H1 (cell line): ENCODE data around the gene RIN3. TPM values are rescaled to one million over a fixed set of nuclear protein-coding genes. Genes with fewer than 3 reads are reported as not detected.

Experiments used
- BCL11A ChIP-seq, 2 experiments: IDR thresholded peaks; one replicate each; pipeline ENCODE4 v1.6.1; 2011; ENCODE audit warnings: low read depth in 2 of 2, low read length in 2 of 2, mild to moderate bottlenecking in 2 of 2
- BRCA1 ChIP-seq: IDR thresholded peaks from 2 replicates; pipeline ENCODE4 v1.6.1; 2012; ENCODE audit warnings: low read depth, low read length, improper control_type of control experiment
- JUN ChIP-seq: IDR thresholded peaks from 2 replicates; pipeline ENCODE4 v1.6.1; 2011; ENCODE audit warnings: low read depth, mild to moderate bottlenecking, improper control_type of control experiment, low read length
- KDM1A ChIP-seq: fragments of 200-600, 300-600 bp; sonication (generic); IDR thresholded peaks from 2 replicates; pipeline ENCODE4 v1.7.1; 2016; ENCODE audit warnings: mild to moderate bottlenecking, low read length, borderline replicate concordance
- POU5F1 ChIP-seq: IDR thresholded peaks from 2 replicates; pipeline ENCODE4 v1.6.1; 2011; ENCODE audit warnings: low read depth, mild to moderate bottlenecking, low read length, moderate library complexity
- YY1 ChIP-seq: IDR thresholded peaks from 2 replicates; pipeline ENCODE4 v1.6.1; 2011; ENCODE audit warnings: low read depth, mild to moderate bottlenecking, low read length
- polyA plus RNA-seq, 7 experiments: library from polyadenylated mRNA; depleted of rRNA in 3 of 7; stranded (reverse) in 5 of 7; unstranded in 2 of 7; fragments of >200 nt in 5 of 7; fragments of 200-250 nt in 2 of 7; gene quantifications; 1 replicate in 5 of 7; 2 replicates in 1 of 7; 4 replicates in 1 of 7; pipeline versions ENCODE4 v1.2.1 to v1.2.3, GENCODE V29; 2011 to 2013; ENCODE audit warnings: missing spikeins in 2 of 7, mixed read lengths in 2 of 7
- total RNA-seq: library from RNA; stranded (reverse); fragmentation: NEBNext Ultra II Directional; extraction: Animal tissue kit (Norgen Biotek cat#: 25700); gene quantifications from 2 replicates; pipeline ENCODE4 v1.2.1, GENCODE V29; 2021
- TF ChIP-seq, protein P1 (sequence below): fragments of 300-600 bp; sonication (generic); IDR thresholded peaks from 2 replicates; pipeline ENCODE4 v1.7.1; 2012; ENCODE audit warnings: low read length, moderate library complexity, mild to moderate bottlenecking, inconsistent platforms; ENCODE audit not compliant: insufficient replicate concordance
- TF ChIP-seq, protein P2 (sequence below): IDR thresholded peaks from 2 replicates; pipeline ENCODE4 v1.6.1; 2012; ENCODE audit warnings: low read length, inconsistent platforms

RIN3 gene
- total and polyA plus RNA-seq, 2 of the 8 experiments (the other 6 are each of a cell fraction or from before 2014, with no cell fraction given) = 0.59 to 1.5 TPM

DNA sequence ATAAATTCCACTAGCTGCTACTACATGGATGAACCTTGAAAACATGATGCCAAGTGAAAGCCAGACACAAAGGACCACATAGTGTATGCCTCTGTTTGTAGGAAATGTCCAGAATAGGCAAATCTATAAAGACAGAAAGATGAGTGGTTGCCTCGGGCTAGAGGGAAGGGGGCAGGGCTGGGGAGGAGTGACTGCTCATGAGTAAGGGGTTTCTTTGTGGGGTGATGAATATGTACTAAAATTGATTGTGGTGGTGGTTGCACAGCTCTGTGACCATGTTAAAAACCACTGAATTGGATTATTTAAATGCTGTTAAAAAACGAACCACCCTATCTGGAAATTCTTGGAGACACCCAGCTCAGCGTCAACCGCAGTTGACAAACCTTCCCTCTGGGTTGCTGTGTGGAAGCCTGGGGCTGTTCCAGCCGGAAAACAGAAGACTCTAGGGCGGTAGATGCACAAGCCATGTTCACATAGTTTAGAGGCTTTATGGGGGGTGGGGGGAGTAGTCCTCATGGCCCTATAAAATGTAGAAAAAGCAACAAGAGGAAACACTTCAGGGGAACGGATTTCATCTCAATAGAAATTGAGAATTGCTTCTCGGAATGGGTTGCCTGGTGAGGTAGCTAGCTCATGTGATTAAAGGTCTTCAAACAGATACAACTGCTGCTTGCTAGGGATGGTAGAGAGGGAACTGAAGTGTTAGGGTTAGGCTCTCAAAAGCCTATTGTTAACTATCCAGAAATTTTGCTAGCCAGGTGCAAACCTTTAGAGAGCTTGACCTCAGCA lies 29.4 kb downstream of the RIN3 start (continued):
- TF ChIP-seq, protein P1, sequence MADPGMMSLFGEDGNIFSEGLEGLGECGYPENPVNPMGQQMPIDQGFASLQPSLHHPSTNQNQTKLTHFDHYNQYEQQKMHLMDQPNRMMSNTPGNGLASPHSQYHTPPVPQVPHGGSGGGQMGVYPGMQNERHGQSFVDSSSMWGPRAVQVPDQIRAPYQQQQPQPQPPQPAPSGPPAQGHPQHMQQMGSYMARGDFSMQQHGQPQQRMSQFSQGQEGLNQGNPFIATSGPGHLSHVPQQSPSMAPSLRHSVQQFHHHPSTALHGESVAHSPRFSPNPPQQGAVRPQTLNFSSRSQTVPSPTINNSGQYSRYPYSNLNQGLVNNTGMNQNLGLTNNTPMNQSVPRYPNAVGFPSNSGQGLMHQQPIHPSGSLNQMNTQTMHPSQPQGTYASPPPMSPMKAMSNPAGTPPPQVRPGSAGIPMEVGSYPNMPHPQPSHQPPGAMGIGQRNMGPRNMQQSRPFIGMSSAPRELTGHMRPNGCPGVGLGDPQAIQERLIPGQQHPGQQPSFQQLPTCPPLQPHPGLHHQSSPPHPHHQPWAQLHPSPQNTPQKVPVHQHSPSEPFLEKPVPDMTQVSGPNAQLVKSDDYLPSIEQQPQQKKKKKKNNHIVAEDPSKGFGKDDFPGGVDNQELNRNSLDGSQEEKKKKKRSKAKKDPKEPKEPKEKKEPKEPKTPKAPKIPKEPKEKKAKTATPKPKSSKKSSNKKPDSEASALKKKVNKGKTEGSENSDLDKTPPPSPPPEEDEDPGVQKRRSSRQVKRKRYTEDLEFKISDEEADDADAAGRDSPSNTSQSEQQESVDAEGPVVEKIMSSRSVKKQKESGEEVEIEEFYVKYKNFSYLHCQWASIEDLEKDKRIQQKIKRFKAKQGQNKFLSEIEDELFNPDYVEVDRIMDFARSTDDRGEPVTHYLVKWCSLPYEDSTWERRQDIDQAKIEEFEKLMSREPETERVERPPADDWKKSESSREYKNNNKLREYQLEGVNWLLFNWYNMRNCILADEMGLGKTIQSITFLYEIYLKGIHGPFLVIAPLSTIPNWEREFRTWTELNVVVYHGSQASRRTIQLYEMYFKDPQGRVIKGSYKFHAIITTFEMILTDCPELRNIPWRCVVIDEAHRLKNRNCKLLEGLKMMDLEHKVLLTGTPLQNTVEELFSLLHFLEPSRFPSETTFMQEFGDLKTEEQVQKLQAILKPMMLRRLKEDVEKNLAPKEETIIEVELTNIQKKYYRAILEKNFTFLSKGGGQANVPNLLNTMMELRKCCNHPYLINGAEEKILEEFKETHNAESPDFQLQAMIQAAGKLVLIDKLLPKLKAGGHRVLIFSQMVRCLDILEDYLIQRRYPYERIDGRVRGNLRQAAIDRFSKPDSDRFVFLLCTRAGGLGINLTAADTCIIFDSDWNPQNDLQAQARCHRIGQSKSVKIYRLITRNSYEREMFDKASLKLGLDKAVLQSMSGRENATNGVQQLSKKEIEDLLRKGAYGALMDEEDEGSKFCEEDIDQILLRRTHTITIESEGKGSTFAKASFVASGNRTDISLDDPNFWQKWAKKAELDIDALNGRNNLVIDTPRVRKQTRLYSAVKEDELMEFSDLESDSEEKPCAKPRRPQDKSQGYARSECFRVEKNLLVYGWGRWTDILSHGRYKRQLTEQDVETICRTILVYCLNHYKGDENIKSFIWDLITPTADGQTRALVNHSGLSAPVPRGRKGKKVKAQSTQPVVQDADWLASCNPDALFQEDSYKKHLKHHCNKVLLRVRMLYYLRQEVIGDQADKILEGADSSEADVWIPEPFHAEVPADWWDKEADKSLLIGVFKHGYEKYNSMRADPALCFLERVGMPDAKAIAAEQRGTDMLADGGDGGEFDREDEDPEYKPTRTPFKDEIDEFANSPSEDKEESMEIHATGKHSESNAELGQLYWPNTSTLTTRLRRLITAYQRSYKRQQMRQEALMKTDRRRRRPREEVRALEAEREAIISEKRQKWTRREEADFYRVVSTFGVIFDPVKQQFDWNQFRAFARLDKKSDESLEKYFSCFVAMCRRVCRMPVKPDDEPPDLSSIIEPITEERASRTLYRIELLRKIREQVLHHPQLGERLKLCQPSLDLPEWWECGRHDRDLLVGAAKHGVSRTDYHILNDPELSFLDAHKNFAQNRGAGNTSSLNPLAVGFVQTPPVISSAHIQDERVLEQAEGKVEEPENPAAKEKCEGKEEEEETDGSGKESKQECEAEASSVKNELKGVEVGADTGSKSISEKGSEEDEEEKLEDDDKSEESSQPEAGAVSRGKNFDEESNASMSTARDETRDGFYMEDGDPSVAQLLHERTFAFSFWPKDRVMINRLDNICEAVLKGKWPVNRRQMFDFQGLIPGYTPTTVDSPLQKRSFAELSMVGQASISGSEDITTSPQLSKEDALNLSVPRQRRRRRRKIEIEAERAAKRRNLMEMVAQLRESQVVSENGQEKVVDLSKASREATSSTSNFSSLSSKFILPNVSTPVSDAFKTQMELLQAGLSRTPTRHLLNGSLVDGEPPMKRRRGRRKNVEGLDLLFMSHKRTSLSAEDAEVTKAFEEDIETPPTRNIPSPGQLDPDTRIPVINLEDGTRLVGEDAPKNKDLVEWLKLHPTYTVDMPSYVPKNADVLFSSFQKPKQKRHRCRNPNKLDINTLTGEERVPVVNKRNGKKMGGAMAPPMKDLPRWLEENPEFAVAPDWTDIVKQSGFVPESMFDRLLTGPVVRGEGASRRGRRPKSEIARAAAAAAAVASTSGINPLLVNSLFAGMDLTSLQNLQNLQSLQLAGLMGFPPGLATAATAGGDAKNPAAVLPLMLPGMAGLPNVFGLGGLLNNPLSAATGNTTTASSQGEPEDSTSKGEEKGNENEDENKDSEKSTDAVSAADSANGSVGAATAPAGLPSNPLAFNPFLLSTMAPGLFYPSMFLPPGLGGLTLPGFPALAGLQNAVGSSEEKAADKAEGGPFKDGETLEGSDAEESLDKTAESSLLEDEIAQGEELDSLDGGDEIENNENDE = no peak
- TF ChIP-seq YY1 = no peak
- TF ChIP-seq KDM1A = no peak
- TF ChIP-seq, protein P2, sequence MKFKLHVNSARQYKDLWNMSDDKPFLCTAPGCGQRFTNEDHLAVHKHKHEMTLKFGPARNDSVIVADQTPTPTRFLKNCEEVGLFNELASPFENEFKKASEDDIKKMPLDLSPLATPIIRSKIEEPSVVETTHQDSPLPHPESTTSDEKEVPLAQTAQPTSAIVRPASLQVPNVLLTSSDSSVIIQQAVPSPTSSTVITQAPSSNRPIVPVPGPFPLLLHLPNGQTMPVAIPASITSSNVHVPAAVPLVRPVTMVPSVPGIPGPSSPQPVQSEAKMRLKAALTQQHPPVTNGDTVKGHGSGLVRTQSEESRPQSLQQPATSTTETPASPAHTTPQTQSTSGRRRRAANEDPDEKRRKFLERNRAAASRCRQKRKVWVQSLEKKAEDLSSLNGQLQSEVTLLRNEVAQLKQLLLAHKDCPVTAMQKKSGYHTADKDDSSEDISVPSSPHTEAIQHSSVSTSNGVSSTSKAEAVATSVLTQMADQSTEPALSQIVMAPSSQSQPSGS = no peak
- TF ChIP-seq BRCA1 = no peak
- TF ChIP-seq POU5F1 = no peak
- no peak for TF ChIP-seq BCL11A (IDR thresholded peaks at IDR 0.05; ENCODE audit: low read depth in 2 of 2, low read length in 2 of 2)
- no peak for TF ChIP-seq JUN
